Spleen (tissue), 11 donors: ENCODE measurements around the gene FAM83C. TPM values are rescaled to one million over a fixed set of nuclear protein-coding genes. Genes with fewer than 3 reads are reported as not detected.

Source experiments
- DNase-seq: peaks from one replicate; pipeline ENCODE4 v3.0.0-alpha.2; 2020
- H3K27ac ChIP-seq, 8 donors: fragments of 200-600 bp; sonication (generic) in 7 of 8; 1 replicate in 4 of 8; 2 replicates in 4 of 8; pipeline versions ENCODE4 v1.5.0 to v1.8.0; 2016 to 2021; ENCODE audit warnings: inconsistent platforms in 4 of 8, mild to moderate bottlenecking in 4 of 8, moderate library complexity in 1 of 8
- H3K27me3 ChIP-seq, 7 donors: fragments of 200-600 bp; sonication (generic) in 6 of 7; replicated peaks in 1 of 7; 1 replicate in 4 of 7; 2 replicates in 3 of 7; pipeline versions ENCODE4 v1.5.0 to v1.8.0; 2016 to 2021; ENCODE audit warnings: inconsistent platforms in 3 of 7, mild to moderate bottlenecking in 1 of 7
- H3K36me3 ChIP-seq, 6 donors: fragments of 200-600 bp; sonication (generic) in 5 of 6; 1 replicate in 4 of 6; 2 replicates in 2 of 6; pipeline versions ENCODE4 v1.5.0 to v1.8.0; 2016 to 2021; ENCODE audit warnings: inconsistent platforms in 2 of 6
- H3K4me1 ChIP-seq, 6 donors: fragments of 200-600 bp; sonication (generic) in 5 of 6; 1 replicate in 3 of 6; 2 replicates in 3 of 6; pipeline versions ENCODE4 v1.5.0 to v1.8.0; 2016 to 2021; ENCODE audit warnings: inconsistent platforms in 3 of 6
- H3K4me3 ChIP-seq, 8 donors: fragments of 200-600 bp; sonication (generic) in 7 of 8; 1 replicate in 4 of 8; 2 replicates in 4 of 8; pipeline versions ENCODE4 v1.5.0 to v1.8.0; 2016 to 2021; ENCODE audit warnings: inconsistent platforms in 4 of 8, mild to moderate bottlenecking in 4 of 8, moderate library complexity in 2 of 8
- H3K9me3 ChIP-seq, 8 donors: fragments of 200-600 bp; sonication (generic) in 7 of 8; 1 replicate in 4 of 8; 2 replicates in 4 of 8; pipeline versions ENCODE4 v1.5.0 to v1.8.0; 2016 to 2021; ENCODE audit warnings: inconsistent platforms in 4 of 8
- CTCF ChIP-seq, 11 experiments: fragments of 200-600 bp in 7 of 11; fragments of 450-650 bp in 4 of 11; sonication (generic) in 4 of 11; IDR thresholded peaks in 8 of 11; conservative IDR thresholded peaks in 3 of 11; 1 replicate in 7 of 11; 2 replicates in 4 of 11; pipeline versions ENCODE4 v1.4.0 to v1.8.0; 2016 to 2021; ENCODE audit warnings: antibody characterized with exemption in 11 of 11, inconsistent platforms in 4 of 11, mild to moderate bottlenecking in 1 of 11
- POLR2A ChIP-seq, 3 donors: fragments of 450-650 bp; IDR thresholded peaks; one replicate each; pipeline ENCODE4 v1.5.1; 2017; ENCODE audit warnings: antibody characterized with exemption in 3 of 3, mild to moderate bottlenecking in 1 of 3
- POLR2AphosphoS5 ChIP-seq, 3 donors: sonication (generic); formaldehyde crosslinking; IDR thresholded peaks; one replicate each; pipeline ENCODE4 v1.5.1; 2017; ENCODE audit warnings: antibody characterized with exemption in 3 of 3
- WGBS, 5 donors: extraction: QIAGEN DNeasy Blood & Tissue Kit in 3 of 5; methylation state at CpG; one replicate each; pipeline versions ENCODE4 v1.1.5 to v1.1.7; 2013 to 2018; 5-methylcytosine and 5-hydroxymethylcytosine counted together
- intact Hi-C: fragments of 100-400 bp; cut with DNase I; formaldehyde crosslinking; loops from one replicate; pipeline ENCODE4 v1.15.0; 2023; ENCODE audit warnings: low total_unique reads
- polyA plus RNA-seq, 3 donors: library from polyadenylated mRNA; stranded (reverse); fragments of 200-250 nt; gene quantifications; one replicate each; pipeline ENCODE4 v1.2.1, GENCODE V29; 2013
- total RNA-seq, 7 donors: library from RNA; depleted of rRNA in 3 of 7; stranded (reverse); fragments of >200 nt in 3 of 7; fragmentation: NEBNext Ultra II Directional in 4 of 7; extraction: Animal tissue kit (Norgen Biotek cat#: 25700) in 4 of 7; gene quantifications; one replicate each; pipeline versions ENCODE4 v1.1.0 to v1.2.1, GENCODE V29; 2016 to 2021
- donor health status: healthy with polysubstance abuse.
- donor health status: DM: no; HTN: no; CAD: no; lungs with moderate emphysema.
- donor health status: DM: no; HTN: no; CAD: no.
- donor health status: Bipolar disorder and iron deficiency.
- donor health status: healthy.
- donor health status: DM: no; HTN: no; CAD: no.
- donor health status: DM: yes; HTN: yes; CAD: no.

FAM83C gene
- total and polyA plus RNA-seq, 10 donors = not detected

GRCh38 chr20:35311822-35312221, 19.6 kb upstream of the FAM83C start:
- Histone ChIP-seq H3K4me3 (no peak overlapping the region), H3K27ac (no peak overlapping the region), H3K27me3 (no peaks in the 10 kb centered on the region), H3K9me3 (no peaks in the 10 kb centered on the region), H3K4me1 (peaks cover 0 to 5% (median 0%) of the 10 kb centered on the region in 6 donors), H3K36me3 (peaks cover 0 to 69% (median 6%) of the 10 kb centered on the region in 6 donors)
- no peak for DNase-seq
- TF ChIP-seq CTCF (IDR thresholded peaks at IDR 0.05 in 8 of 11, conservative IDR thresholded peaks at IDR 0.05 in 3 of 11) (no peak), POLR2A (IDR thresholded peaks at IDR 0.05) (no peak), POLR2AphosphoS5 (IDR thresholded peaks at IDR 0.05) (no peak)
- 90 to 95% (median 93%) methylated on average over 5 of the region's 5 CpGs for WGBS, 5 donors
- intact Hi-C loops = no loop called here

- Histone ChIP-seq H3K27ac (no peak overlapping the region), H3K9me3 (no peaks in the 10 kb centered on the region), H3K36me3 (peaks cover 0 to 73% (median 6%) of the 10 kb centered on the region in 6 donors), H3K4me3 (no peak overlapping the region), H3K4me1 (peaks cover 0 to 6% (median 0%) of the 10 kb centered on the region in 6 donors), H3K27me3 (no peaks in the 10 kb centered on the region)
- intact Hi-C loops = no loop called here
- WGBS, 5 donors = 79 to 84% (median 80%) methylated on average over 2 of the region's 2 CpGs
- DNase-seq = no peak
- TF ChIP-seq POLR2AphosphoS5 (IDR thresholded peaks at IDR 0.05) (no peak), CTCF (IDR thresholded peaks at IDR 0.05 in 8 of 11, conservative IDR thresholded peaks at IDR 0.05 in 3 of 11) (no peak), POLR2A (IDR thresholded peaks at IDR 0.05) (no peak)
These were observed 19.2 kb upstream of the FAM83C start for GRCh38 chr20:35311409-35311808.

- no peak for DNase-seq
- Histone ChIP-seq H3K27ac (no peak overlapping the region), H3K9me3 (no peaks in the 10 kb centered on the region), H3K27me3 (no peaks in the 10 kb centered on the region), H3K4me3 (no peak overlapping the region), H3K36me3 (peaks cover 0 to 67% (median 9%) of the 10 kb centered on the region in 6 donors), H3K4me1 (peaks cover 0 to 13% (median 7%) of the 10 kb centered on the region in 6 donors)
- intact Hi-C loops = no loop called here
- TF ChIP-seq POLR2A (IDR thresholded peaks at IDR 0.05) = no peak
- no peak for TF ChIP-seq POLR2AphosphoS5 (IDR thresholded peaks at IDR 0.05)
- no peak for TF ChIP-seq CTCF (IDR thresholded peaks at IDR 0.05 in 8 of 11, conservative IDR thresholded peaks at IDR 0.05 in 3 of 11)
- WGBS, 5 donors = 86 to 91% (median 89%) methylated on average over 12 to 13 of the region's 13 CpGs
These were observed 15.7 kb upstream of the FAM83C start for GRCh38 chr20:35307666-35308653.

- Histone ChIP-seq H3K27ac (no peak overlapping the region), H3K27me3 (no peaks in the 10 kb centered on the region), H3K36me3 (peaks cover 0 to 63% (median 6%) of the 10 kb centered on the region in 6 donors), H3K4me3 (no peak overlapping the region), H3K9me3 (no peaks in the 10 kb centered on the region), H3K4me1 (peaks cover 0 to 13% (median 7%) of the 10 kb centered on the region in 6 donors)
- TF ChIP-seq POLR2A (IDR thresholded peaks at IDR 0.05) (no peak), CTCF (IDR thresholded peaks at IDR 0.05 in 8 of 11, conservative IDR thresholded peaks at IDR 0.05 in 3 of 11) (peak in 9 of 11 experiments; percentile 25 to 69 (median 53))
- intact Hi-C loops = no loop called here
- DNase-seq = no peak
- 34 to 53% (median 40%) methylated on average over 4 of the region's 4 CpGs for WGBS, 5 donors
These were observed 14.8 kb upstream of the FAM83C start for GRCh38 chr20:35306931-35307517.
